Measurements from ENCODE around the gene NFATC4.

Gene NFATC4

GRCh38 chr14:24398653-24399446, 30.9 kb downstream of the NFATC4 start, which contains the start of gene NYNRIN:
Gene NYNRIN, plus strand, starts transcription at chr14:24399003. Its CDS starts 244 bp downstream, at chr14:24399247.
- Histone ChIP-seq H3K4me1 (ENCODE audit: control insufficient read depth, insufficient read depth, low read length) (peaks cover 2% of the 10 kb centered on the region; the same call in 1 of the 2 replicates), H3K4me3 (ENCODE audit: low read length) (peak within 1 kb of the TSS; percentile 54; the same call in 1 of the 2 replicates), H3K27ac (ENCODE audit: low read length) (no peak within 1 kb of the TSS), H3K27me3 (ENCODE audit: control insufficient read depth, insufficient read depth, low read length) (no peaks in the 10 kb centered on the region), H3K36me3 (ENCODE audit: control insufficient read depth, insufficient read depth, low read length) (no peaks in the 10 kb centered on the region), H3K9me3 (ENCODE audit: control insufficient read depth, insufficient read depth, low read length) (no peaks in the 10 kb centered on the region)
- DNase-seq (ENCODE audit: low read depth, low spot score), result no peak
- no CpG with 5 or more reads among the region's 57 CpGs for WGBS (ENCODE audit: insufficient coverage, insufficient read length)

- Histone ChIP-seq H3K4me1 (ENCODE audit: control insufficient read depth, insufficient read depth, low read length) (peaks cover 2% of the 10 kb centered on the region; the same call in 1 of the 2 replicates), H3K36me3 (ENCODE audit: control insufficient read depth, insufficient read depth, low read length) (no peaks in the 10 kb centered on the region), H3K27ac (ENCODE audit: low read length) (no peak overlapping the region), H3K9me3 (ENCODE audit: control insufficient read depth, insufficient read depth, low read length) (no peaks in the 10 kb centered on the region), H3K4me3 (ENCODE audit: low read length) (peak overlapping the region; percentile 54; the same call in 1 of the 2 replicates), H3K27me3 (ENCODE audit: control insufficient read depth, insufficient read depth, low read length) (no peaks in the 10 kb centered on the region)
- no peak for DNase-seq (ENCODE audit: low read depth, low spot score)
- WGBS (ENCODE audit: insufficient coverage, insufficient read length), result no CpG with 5 or more reads among the region's 8 CpGs
Measured at GRCh38 chr14:24399447-24399822, 31.5 kb downstream of the NFATC4 start.

- no peaks in the 10 kb centered on the region for H3K36me3 ChIP-seq (ENCODE audit: control insufficient read depth, insufficient read depth, low read length)
- H3K27ac ChIP-seq (ENCODE audit: low read length), result no peak overlapping the region
- no peak for DNase-seq (ENCODE audit: low read depth, low spot score)
- no peaks in the 10 kb centered on the region for H3K27me3 ChIP-seq (ENCODE audit: control insufficient read depth, insufficient read depth, low read length)
- peaks cover 2% of the 10 kb centered on the region; the same call in 1 of the 2 replicates for H3K4me1 ChIP-seq (ENCODE audit: control insufficient read depth, insufficient read depth, low read length)
- WGBS (ENCODE audit: insufficient coverage, insufficient read length), result no CpG with 5 or more reads among the region's 4 CpGs
- H3K4me3 ChIP-seq (ENCODE audit: low read length), result no peak overlapping the region
- no peaks in the 10 kb centered on the region for H3K9me3 ChIP-seq (ENCODE audit: control insufficient read depth, insufficient read depth, low read length)
Measured at GRCh38 chr14:24399999-24400718, 32.2 kb downstream of the NFATC4 start.

DNA sequence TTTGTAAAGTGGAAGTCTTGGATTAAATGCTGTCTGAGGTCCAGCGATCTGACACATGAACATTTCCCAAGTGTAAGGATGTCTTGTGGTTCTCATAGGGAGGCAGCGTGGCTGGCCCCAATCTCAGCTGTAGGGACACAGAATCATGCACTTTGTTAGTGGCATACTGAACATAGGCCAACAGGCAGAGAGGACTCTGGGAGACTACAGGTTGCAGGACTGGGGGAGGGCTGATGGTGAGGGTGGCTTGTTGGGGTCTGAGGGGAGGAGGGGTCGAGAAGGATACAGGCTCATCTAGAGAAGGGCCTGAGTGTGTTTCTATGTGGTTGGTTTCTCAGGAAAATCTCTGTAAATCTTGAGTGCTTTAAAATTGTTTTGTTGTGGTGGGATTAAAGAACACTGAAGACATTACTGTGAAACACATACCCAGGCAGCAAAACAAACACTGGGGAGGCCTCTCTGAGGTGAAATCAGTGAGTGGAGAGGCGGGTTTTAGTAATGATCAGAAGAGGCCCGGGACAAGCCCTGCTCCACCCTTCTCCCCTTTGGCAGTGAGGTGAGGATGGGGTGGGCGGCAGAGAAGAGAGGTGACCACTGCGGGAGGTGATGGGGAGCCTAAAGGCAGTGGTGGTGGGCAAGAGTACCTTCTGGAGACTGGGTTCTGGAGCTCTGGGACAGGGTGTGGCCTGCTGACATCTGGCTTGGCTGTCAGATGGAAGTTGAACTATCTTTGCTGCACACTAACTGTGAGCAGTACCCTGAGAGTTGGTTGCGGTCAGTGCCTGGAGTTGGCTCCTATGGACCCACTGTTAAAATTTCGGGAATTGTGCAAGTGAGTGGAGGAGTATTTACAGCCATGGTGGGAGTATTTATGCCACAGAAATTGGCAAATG, 34.1 kb downstream of the NFATC4 start:
- Histone ChIP-seq H3K4me3 (ENCODE audit: low read length) (no peak overlapping the region), H3K27me3 (ENCODE audit: control insufficient read depth, insufficient read depth, low read length) (no peaks in the 10 kb centered on the region), H3K9me3 (ENCODE audit: control insufficient read depth, insufficient read depth, low read length) (no peaks in the 10 kb centered on the region), H3K4me1 (ENCODE audit: control insufficient read depth, insufficient read depth, low read length) (peaks cover 2% of the 10 kb centered on the region; the same call in 1 of the 2 replicates), H3K27ac (ENCODE audit: low read length) (no peak overlapping the region), H3K36me3 (ENCODE audit: control insufficient read depth, insufficient read depth, low read length) (no peaks in the 10 kb centered on the region; the same call in 1 of the 2 replicates)
- no peak for DNase-seq (ENCODE audit: low read depth, low spot score)
- WGBS (ENCODE audit: insufficient coverage, insufficient read length), result no CpG with 5 or more reads among the region's 9 CpGs

GRCh38 chr14:24403294-24403998, 35.5 kb downstream of the NFATC4 start:
- Histone ChIP-seq H3K27me3 (ENCODE audit: control insufficient read depth, insufficient read depth, low read length) (no peaks in the 10 kb centered on the region), H3K27ac (ENCODE audit: low read length) (no peak overlapping the region), H3K4me1 (ENCODE audit: control insufficient read depth, insufficient read depth, low read length) (no peaks in the 10 kb centered on the region), H3K9me3 (ENCODE audit: control insufficient read depth, insufficient read depth, low read length) (no peaks in the 10 kb centered on the region), H3K36me3 (ENCODE audit: control insufficient read depth, insufficient read depth, low read length) (no peaks in the 10 kb centered on the region; the same call in 1 of the 2 replicates), H3K4me3 (ENCODE audit: low read length) (no peak overlapping the region)
- WGBS (ENCODE audit: insufficient coverage, insufficient read length), result no CpG with 5 or more reads among the region's 7 CpGs
- DNase-seq (ENCODE audit: low read depth, low spot score), result no peak

DNA sequence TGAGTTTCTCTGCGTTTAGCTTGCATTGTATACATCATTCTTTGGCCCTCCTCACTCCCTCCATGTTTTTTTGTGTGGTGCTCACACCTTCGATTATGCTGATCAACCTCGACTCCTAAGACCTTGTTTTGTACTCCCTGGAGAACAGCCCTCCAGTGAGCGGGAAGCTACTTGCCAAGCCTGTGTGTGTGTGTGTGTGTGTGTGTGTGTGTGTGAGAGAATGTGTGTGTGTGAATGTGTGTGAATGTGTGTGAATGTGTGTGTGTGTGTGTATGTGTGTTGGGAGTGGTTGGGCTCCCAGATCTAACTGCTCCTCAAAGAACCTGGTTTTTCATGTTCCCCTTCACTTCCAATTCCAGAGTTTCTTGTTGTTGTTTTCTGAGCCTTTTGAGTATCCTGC, 36.8 kb downstream of the NFATC4 start:
- H3K9me3 ChIP-seq (ENCODE audit: control insufficient read depth, insufficient read depth, low read length), result no peaks in the 10 kb centered on the region
- H3K36me3 ChIP-seq (ENCODE audit: control insufficient read depth, insufficient read depth, low read length), result no peaks in the 10 kb centered on the region; the same call in 1 of the 2 replicates
- no peaks in the 10 kb centered on the region for H3K4me1 ChIP-seq (ENCODE audit: control insufficient read depth, insufficient read depth, low read length)
- no CpG with 5 or more reads among the region's 4 CpGs for WGBS (ENCODE audit: insufficient coverage, insufficient read length)
- H3K27ac ChIP-seq (ENCODE audit: low read length), result no peak overlapping the region
- no peak overlapping the region for H3K4me3 ChIP-seq (ENCODE audit: low read length)
- no peak for DNase-seq (ENCODE audit: low read depth, low spot score)
- no peaks in the 10 kb centered on the region for H3K27me3 ChIP-seq (ENCODE audit: control insufficient read depth, insufficient read depth, low read length)

GRCh38 chr14:24406416-24406815, 38.4 kb downstream of the NFATC4 start:
- H3K36me3 ChIP-seq (ENCODE audit: control insufficient read depth, insufficient read depth, low read length), result no peaks in the 10 kb centered on the region; the same call in 1 of the 2 replicates
- H3K4me3 ChIP-seq (ENCODE audit: low read length), result no peak overlapping the region
- H3K9me3 ChIP-seq (ENCODE audit: control insufficient read depth, insufficient read depth, low read length), result no peaks in the 10 kb centered on the region
- no peaks in the 10 kb centered on the region for H3K4me1 ChIP-seq (ENCODE audit: control insufficient read depth, insufficient read depth, low read length)
- H3K27me3 ChIP-seq (ENCODE audit: control insufficient read depth, insufficient read depth, low read length), result no peaks in the 10 kb centered on the region
- no CpG with 5 or more reads among the region's 6 CpGs for WGBS (ENCODE audit: insufficient coverage, insufficient read length)
- DNase-seq (ENCODE audit: low read depth, low spot score), result no peak
- H3K27ac ChIP-seq (ENCODE audit: low read length), result no peak overlapping the region

- no CpG with 5 or more reads among the region's 18 CpGs for WGBS (ENCODE audit: insufficient coverage, insufficient read length)
- Histone ChIP-seq H3K36me3 (ENCODE audit: control insufficient read depth, insufficient read depth, low read length) (no peaks in the 10 kb centered on the region; the same call in 1 of the 2 replicates), H3K4me1 (ENCODE audit: control insufficient read depth, insufficient read depth, low read length) (peaks cover 2% of the 10 kb centered on the region; the same call in 1 of the 2 replicates), H3K9me3 (ENCODE audit: control insufficient read depth, insufficient read depth, low read length) (no peaks in the 10 kb centered on the region), H3K27ac (ENCODE audit: low read length) (no peak overlapping the region), H3K4me3 (ENCODE audit: low read length) (no peak overlapping the region), H3K27me3 (ENCODE audit: control insufficient read depth, insufficient read depth, low read length) (no peaks in the 10 kb centered on the region)
- DNase-seq (ENCODE audit: low read depth, low spot score), result no peak
Measured at GRCh38 chr14:24407608-24408325, 39.8 kb downstream of the NFATC4 start.

GRCh38 chr14:24408764-24409163, 40.8 kb downstream of the NFATC4 start:
- WGBS (ENCODE audit: insufficient coverage, insufficient read length), result no CpG with 5 or more reads among the region's 3 CpGs
- no peak for DNase-seq (ENCODE audit: low read depth, low spot score)
- Histone ChIP-seq H3K27me3 (ENCODE audit: control insufficient read depth, insufficient read depth, low read length) (no peaks in the 10 kb centered on the region), H3K27ac (ENCODE audit: low read length) (no peak overlapping the region), H3K4me3 (ENCODE audit: low read length) (no peak overlapping the region), H3K36me3 (ENCODE audit: control insufficient read depth, insufficient read depth, low read length) (no peaks in the 10 kb centered on the region; the same call in 1 of the 2 replicates), H3K9me3 (ENCODE audit: control insufficient read depth, insufficient read depth, low read length) (no peaks in the 10 kb centered on the region), H3K4me1 (ENCODE audit: control insufficient read depth, insufficient read depth, low read length) (peaks cover 2% of the 10 kb centered on the region; the same call in 1 of the 2 replicates)
